WTC11 (cell line): ENCODE measurements around the gene NAAA. TPM values are rescaled to one million over a fixed set of nuclear protein-coding genes. Genes with fewer than 3 reads are reported as not detected.

Experiments used
- ATAC-seq: fragments of 200-7000 bp; cut with Tn5 transposase; 2 replicates; pipeline ENCODE4 v1.10.0; 2021; ENCODE audit warnings: mild to moderate bottlenecking, moderate library complexity
- CTCF ChIA-PET: fragments of 300-600 bp; sonication (Branson Sonifier 250); formaldehyde crosslinking; loops from one replicate; lab custom pipeline; 2021; ENCODE audit warnings: antibody characterized with exemption; lab: Charles Lee
- POLR2A ChIA-PET: fragments of 350-600 bp; sonication (Branson Sonifier 250); formaldehyde crosslinking; loops from one replicate; lab custom pipeline; 2021; ENCODE audit warnings: antibody characterized with exemption; lab: Charles Lee
- DNase-seq: peaks from one replicate; pipeline ENCODE4 v3.0.0; 2021; ENCODE audit warnings: low spot score
- H3K27ac Mint-ChIP-seq: 2 replicates; pipeline ENCODE4 v1.8.0; 2021; ENCODE audit warnings: mixed read lengths
- H3K27me3 Mint-ChIP-seq: 2 replicates; pipeline ENCODE4 v1.8.0; 2021; ENCODE audit warnings: low read depth, mild to moderate bottlenecking, moderate library complexity, mixed read lengths
- H3K36me3 Mint-ChIP-seq: 2 replicates; pipeline ENCODE4 v1.8.0; 2021; ENCODE audit warnings: mixed read lengths
- H3K4me1 Mint-ChIP-seq: 2 replicates; pipeline ENCODE4 v1.8.0; 2022; ENCODE audit warnings: mixed read lengths
- H3K4me3 Mint-ChIP-seq: 2 replicates; pipeline ENCODE4 v1.8.0; 2021; ENCODE audit warnings: mild to moderate bottlenecking, moderate library complexity, mixed read lengths
- H3K9me3 Mint-ChIP-seq: 2 replicates; pipeline ENCODE4 v1.8.0; 2021; ENCODE audit warnings: mixed read lengths
- ARID4B ChIP-seq: sonication (generic); formaldehyde crosslinking; IDR thresholded peaks from 2 replicates; pipeline ENCODE4 v1.8.0; 2023; ENCODE audit warnings: missing genetic modification reagents, mild to moderate bottlenecking, borderline replicate concordance
- ATF3 ChIP-seq: sonication (generic); formaldehyde crosslinking; conservative IDR thresholded peaks from 2 replicates; pipeline ENCODE4 v1.8.1; 2022; ENCODE audit warnings: mild to moderate bottlenecking, missing genetic modification reagents
- CREM ChIP-seq: sonication (generic); formaldehyde crosslinking; IDR thresholded peaks from 2 replicates; pipeline ENCODE4 v1.8.1; 2022; ENCODE audit warnings: mild to moderate bottlenecking, missing genetic modification reagents, moderate library complexity
- ELF4 ChIP-seq: sonication (generic); formaldehyde crosslinking; IDR thresholded peaks from 2 replicates; pipeline ENCODE4 v1.8.1; 2022; ENCODE audit warnings: low read depth, mild to moderate bottlenecking, moderate library complexity, missing genetic modification reagents
- GABPB1 ChIP-seq: sonication (generic); formaldehyde crosslinking; IDR thresholded peaks from 2 replicates; pipeline ENCODE4 v1.8.1; 2023; ENCODE audit warnings: mild to moderate bottlenecking, missing genetic modification reagents
- HMGA2 ChIP-seq: fragments of 250-450 bp; sonication (Bioruptor Pico); IDR thresholded peaks from 2 replicates; pipeline ENCODE4 v1.4.0; 2021; ENCODE audit warnings: mild to moderate bottlenecking, moderate library complexity
- MAX ChIP-seq: sonication (generic); formaldehyde crosslinking; IDR thresholded peaks from 2 replicates; pipeline ENCODE4 v1.8.0; 2022; ENCODE audit warnings: mild to moderate bottlenecking, missing genetic modification reagents
- MXD4 ChIP-seq: fragments of 250-450 bp; sonication (Bioruptor Pico); IDR thresholded peaks from 2 replicates; pipeline ENCODE4 v1.8.0; 2021; ENCODE audit warnings: mild to moderate bottlenecking, moderate library complexity, borderline replicate concordance
- PRDM15 ChIP-seq: sonication (generic); formaldehyde crosslinking; IDR thresholded peaks from 2 replicates; pipeline ENCODE4 v1.8.0; 2022; ENCODE audit warnings: missing genetic modification reagents
- SMAD4 ChIP-seq: sonication (generic); formaldehyde crosslinking; IDR thresholded peaks from 2 replicates; pipeline ENCODE4 v1.8.0; 2022; ENCODE audit warnings: mild to moderate bottlenecking, missing genetic modification reagents
- SOX15 ChIP-seq: fragments of 250-450 bp; sonication (Bioruptor Pico); IDR thresholded peaks from 2 replicates; pipeline ENCODE4 v1.9.0; 2021; ENCODE audit warnings: mild to moderate bottlenecking
- TCF7 ChIP-seq: sonication (generic); formaldehyde crosslinking; IDR thresholded peaks from 2 replicates; pipeline ENCODE4 v1.8.0; 2022; ENCODE audit warnings: mild to moderate bottlenecking, low read depth, missing genetic modification reagents, moderate library complexity
- TP53 ChIP-seq: sonication (generic); formaldehyde crosslinking; IDR thresholded peaks from 2 replicates; pipeline ENCODE4 v1.8.1; 2023; ENCODE audit warnings: mild to moderate bottlenecking, missing genetic modification reagents
- USF2 ChIP-seq: sonication (generic); formaldehyde crosslinking; IDR thresholded peaks from 2 replicates; pipeline ENCODE4 v1.8.1; 2023; ENCODE audit warnings: mild to moderate bottlenecking, missing genetic modification reagents, moderate library complexity
- ZNF263 ChIP-seq: sonication (generic); formaldehyde crosslinking; IDR thresholded peaks from 2 replicates; pipeline ENCODE4 v1.8.1; 2022; ENCODE audit warnings: low read depth, mild to moderate bottlenecking, moderate library complexity, missing genetic modification reagents
- ZNF396 ChIP-seq: fragments of 250-450 bp; sonication (Bioruptor Pico); IDR thresholded peaks from 2 replicates; pipeline ENCODE4 v1.8.0; 2021; ENCODE audit warnings: mild to moderate bottlenecking, moderate library complexity, borderline replicate concordance
- ZNF416 ChIP-seq: fragments of 250-450 bp; sonication (Bioruptor Pico); IDR thresholded peaks from 2 replicates; pipeline ENCODE4 v1.9.0; 2021; ENCODE audit warnings: mild to moderate bottlenecking, inconsistent platforms
- total RNA-seq: library from RNA; stranded (reverse); gene quantifications from 3 replicates; pipeline ENCODE4 v1.2.3, GENCODE V29; 2021
- TF ChIP-seq, protein P1 (sequence below): sonication (generic); formaldehyde crosslinking; IDR thresholded peaks from 2 replicates; pipeline ENCODE4 v1.8.1; 2023; ENCODE audit warnings: mild to moderate bottlenecking, missing genetic modification reagents
- TF ChIP-seq, protein P2 (sequence below): sonication (generic); formaldehyde crosslinking; conservative IDR thresholded peaks from 2 replicates; pipeline ENCODE4 v1.8.1; 2023; ENCODE audit warnings: mild to moderate bottlenecking, low read depth, missing genetic modification reagents, moderate library complexity

The NAAA gene
- total RNA-seq, 1 experiment from 2014 or later: 7.1 TPM

DNA sequence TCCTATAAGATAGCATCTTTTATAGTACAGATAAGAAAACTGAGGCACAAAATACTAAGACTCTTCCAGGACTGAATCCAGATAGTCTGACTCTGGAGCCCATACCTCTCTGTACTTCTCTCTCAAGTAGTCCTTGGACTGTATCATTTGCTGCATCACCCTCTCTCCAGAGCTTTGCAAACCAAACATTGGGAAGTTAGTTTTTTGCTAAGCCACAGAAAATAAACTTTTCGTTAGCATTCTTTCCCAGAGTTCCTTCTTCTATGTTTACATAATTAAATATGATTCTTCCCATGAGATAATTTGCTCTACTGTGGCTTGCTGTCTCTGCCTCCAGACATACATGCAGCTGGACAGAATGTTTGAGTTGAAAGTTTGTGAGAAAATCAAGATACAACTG lies 60.5 kb downstream of the NAAA start (continued):
- TF ChIP-seq ARID4B (no peak), TCF7 (CRISPR knock-in tag) (no peak), MXD4 (CRISPR knock-in tag) (no peak)
- TF ChIP-seq, all 79 proteins: peak for 0

DNA sequence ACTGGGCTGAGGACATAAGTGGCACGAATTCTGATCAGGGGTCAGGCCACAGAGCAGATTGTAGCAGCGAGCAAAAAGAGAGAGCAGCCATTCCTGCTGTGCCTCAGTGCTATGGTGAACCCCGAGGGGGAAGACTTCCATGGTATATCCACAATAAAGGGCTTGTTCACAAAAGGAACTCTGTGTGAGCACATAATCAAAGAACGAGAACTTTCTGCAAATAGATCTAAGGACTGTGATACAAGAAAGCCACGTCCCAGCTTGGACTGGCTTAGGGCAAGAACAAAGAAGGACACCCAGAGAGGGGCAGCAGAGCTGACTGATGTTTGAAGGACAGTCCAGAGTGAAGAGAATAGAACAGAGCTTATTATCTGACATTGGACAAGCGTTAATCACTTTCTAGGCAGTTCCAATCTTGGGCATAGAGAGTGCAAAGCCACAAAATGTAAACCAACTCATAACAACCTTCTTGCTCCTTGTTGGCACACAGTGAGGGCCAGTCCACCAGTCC lies 62.5 kb downstream of the NAAA start:
- POLR2A ChIA-PET: no interaction called here
- TF ChIP-seq MAX (CRISPR knock-in tag) (no peak), MXD4 (CRISPR knock-in tag) (no peak), ZNF263 (CRISPR knock-in tag) (no peak), GABPB1 (CRISPR knock-in tag) (no peak), USF2 (CRISPR knock-in tag) (no peak)
- Mint-ChIP-seq H3K4me3 (no peak overlapping the region), H3K27me3 (no peaks in the 10 kb centered on the region; the same call in 1 of the 2 replicates), H3K4me1 (peaks cover 8% of the 10 kb centered on the region), H3K9me3 (no peaks in the 10 kb centered on the region), H3K36me3 (no peaks in the 10 kb centered on the region), H3K27ac (no peak overlapping the region)
- DNase-seq (no peak), ATAC-seq (no peak)
- CTCF ChIA-PET: interaction anchor here (1.1 to 2.6 kb wide), 2 partner anchors 18 to 30 kb away, joined by 6 to 7 read pairs; no protein-coding TSS in a partner anchor

DNA sequence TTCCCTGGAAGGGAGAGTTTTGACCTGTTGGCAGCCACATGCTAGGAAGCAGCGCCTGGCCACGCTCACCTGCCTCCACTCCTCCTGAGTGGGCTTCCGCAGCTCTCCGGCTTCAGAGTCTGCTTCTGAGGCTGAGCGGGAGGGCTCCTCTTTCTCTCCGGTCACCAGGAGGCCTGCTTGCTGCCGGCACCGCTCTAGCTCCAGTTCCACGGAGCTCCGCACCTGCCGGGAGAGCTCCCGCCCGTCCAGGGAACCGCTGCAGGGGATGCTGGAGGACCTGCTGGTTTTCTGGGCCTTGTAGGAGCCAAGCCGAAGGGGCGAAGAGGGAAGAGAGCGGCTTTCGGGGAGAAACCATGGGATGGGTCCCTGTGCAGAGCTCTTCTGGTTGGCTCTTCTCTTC lies 64.6 kb downstream of the NAAA start:
- no peak overlapping the region for H3K4me3 Mint-ChIP-seq
- no peak for TF ChIP-seq HMGA2 (CRISPR knock-in tag)
- TF ChIP-seq, protein P1, sequence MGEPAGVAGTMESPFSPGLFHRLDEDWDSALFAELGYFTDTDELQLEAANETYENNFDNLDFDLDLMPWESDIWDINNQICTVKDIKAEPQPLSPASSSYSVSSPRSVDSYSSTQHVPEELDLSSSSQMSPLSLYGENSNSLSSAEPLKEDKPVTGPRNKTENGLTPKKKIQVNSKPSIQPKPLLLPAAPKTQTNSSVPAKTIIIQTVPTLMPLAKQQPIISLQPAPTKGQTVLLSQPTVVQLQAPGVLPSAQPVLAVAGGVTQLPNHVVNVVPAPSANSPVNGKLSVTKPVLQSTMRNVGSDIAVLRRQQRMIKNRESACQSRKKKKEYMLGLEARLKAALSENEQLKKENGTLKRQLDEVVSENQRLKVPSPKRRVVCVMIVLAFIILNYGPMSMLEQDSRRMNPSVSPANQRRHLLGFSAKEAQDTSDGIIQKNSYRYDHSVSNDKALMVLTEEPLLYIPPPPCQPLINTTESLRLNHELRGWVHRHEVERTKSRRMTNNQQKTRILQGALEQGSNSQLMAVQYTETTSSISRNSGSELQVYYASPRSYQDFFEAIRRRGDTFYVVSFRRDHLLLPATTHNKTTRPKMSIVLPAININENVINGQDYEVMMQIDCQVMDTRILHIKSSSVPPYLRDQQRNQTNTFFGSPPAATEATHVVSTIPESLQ (CRISPR knock-in tag): no peak
- no peak for TF ChIP-seq ATF3 (CRISPR knock-in tag)
- no peak for TF ChIP-seq ZNF396 (CRISPR knock-in tag)
- TF ChIP-seq ELF4 (CRISPR knock-in tag): no peak
- TF ChIP-seq TP53 (CRISPR knock-in tag): no peak
- TF ChIP-seq, protein P2, sequence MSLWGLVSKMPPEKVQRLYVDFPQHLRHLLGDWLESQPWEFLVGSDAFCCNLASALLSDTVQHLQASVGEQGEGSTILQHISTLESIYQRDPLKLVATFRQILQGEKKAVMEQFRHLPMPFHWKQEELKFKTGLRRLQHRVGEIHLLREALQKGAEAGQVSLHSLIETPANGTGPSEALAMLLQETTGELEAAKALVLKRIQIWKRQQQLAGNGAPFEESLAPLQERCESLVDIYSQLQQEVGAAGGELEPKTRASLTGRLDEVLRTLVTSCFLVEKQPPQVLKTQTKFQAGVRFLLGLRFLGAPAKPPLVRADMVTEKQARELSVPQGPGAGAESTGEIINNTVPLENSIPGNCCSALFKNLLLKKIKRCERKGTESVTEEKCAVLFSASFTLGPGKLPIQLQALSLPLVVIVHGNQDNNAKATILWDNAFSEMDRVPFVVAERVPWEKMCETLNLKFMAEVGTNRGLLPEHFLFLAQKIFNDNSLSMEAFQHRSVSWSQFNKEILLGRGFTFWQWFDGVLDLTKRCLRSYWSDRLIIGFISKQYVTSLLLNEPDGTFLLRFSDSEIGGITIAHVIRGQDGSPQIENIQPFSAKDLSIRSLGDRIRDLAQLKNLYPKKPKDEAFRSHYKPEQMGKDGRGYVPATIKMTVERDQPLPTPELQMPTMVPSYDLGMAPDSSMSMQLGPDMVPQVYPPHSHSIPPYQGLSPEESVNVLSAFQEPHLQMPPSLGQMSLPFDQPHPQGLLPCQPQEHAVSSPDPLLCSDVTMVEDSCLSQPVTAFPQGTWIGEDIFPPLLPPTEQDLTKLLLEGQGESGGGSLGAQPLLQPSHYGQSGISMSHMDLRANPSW (CRISPR knock-in tag): no peak
- no peak for TF ChIP-seq ZNF416
- no peak for TF ChIP-seq SOX15 (CRISPR knock-in tag)
- no peak for TF ChIP-seq SMAD4
- no peak for TF ChIP-seq CREM (CRISPR knock-in tag)
- no peak for TF ChIP-seq PRDM15 (CRISPR knock-in tag)

More for the DNA sequence above, 64.6 kb downstream of the NAAA start:
- POLR2A ChIA-PET: interaction anchor here (0.6 kb wide), 1 partner anchor 464 kb away, joined by 3 read pairs; no protein-coding TSS in a partner anchor
- Mint-ChIP-seq H3K9me3 (no peaks in the 10 kb centered on the region), H3K36me3 (no peaks in the 10 kb centered on the region), H3K27me3 (no peaks in the 10 kb centered on the region; the same call in 1 of the 2 replicates), H3K4me1 (peaks cover 8% of the 10 kb centered on the region), H3K27ac (no peak overlapping the region)
- CTCF ChIA-PET: interaction anchor here (0.9 to 1.8 kb wide), 3 partner anchors 19 to 40 kb away, joined by 3 to 13 read pairs (median 6); no protein-coding TSS in a partner anchor
- DNase-seq (peak; percentile 13), ATAC-seq (no peak)
